ENCODE results near the gene SLC22A13.
"Not testable (repeated sequence)": the region's sequence is repeated elsewhere in the genome, so short reads cannot be mapped to it uniquely, and the experiment has no call there.

The SLC22A13 gene

GRCh38 chr3:38318766-38319671 lies 53.4 kb downstream of the SLC22A13 start:
- peak in 1 of 42 donors; percentile 12 for DNase-seq
- intact Hi-C loops (cut with DNase I), result no loop called here

- intact Hi-C loops (cut with DNase I), result not testable (repeated sequence)
- DNase-seq, result peak in 1 of 42 donors; percentile 9
These were observed 55.0 kb downstream of the SLC22A13 start for GRCh38 chr3:38320638-38321037.

GRCh38 chr3:38323060-38323459 lies 57.4 kb downstream of the SLC22A13 start:
- intact Hi-C loops (cut with DNase I), result no loop called here
- no peak for DNase-seq

GRCh38 chr3:38325256-38325655 lies 59.6 kb downstream of the SLC22A13 start:
- intact Hi-C loops (cut with DNase I), result no loop called here
- DNase-seq, result peak in 1 of 42 donors; percentile 21

GRCh38 chr3:38327335-38328009 lies 61.9 kb downstream of the SLC22A13 start:
- intact Hi-C loops (cut with DNase I), result no loop called here
- DNase-seq, result peak in 2 of 42 donors; percentile 5 to 9
